HG02970 (cell line): ENCODE measurements around the gene CTXN3.

Experiments
- ATAC-seq: cut with Tn5 transposase; IDR thresholded peaks from one replicate; pipeline ENCODE4 v1.9.1; 2021; ENCODE audit warnings: mild to moderate bottlenecking, moderate library complexity, moderate number of reproducible peaks; ENCODE audit not compliant: unreplicated experiment, low FRiP score

Gene CTXN3

DNA sequence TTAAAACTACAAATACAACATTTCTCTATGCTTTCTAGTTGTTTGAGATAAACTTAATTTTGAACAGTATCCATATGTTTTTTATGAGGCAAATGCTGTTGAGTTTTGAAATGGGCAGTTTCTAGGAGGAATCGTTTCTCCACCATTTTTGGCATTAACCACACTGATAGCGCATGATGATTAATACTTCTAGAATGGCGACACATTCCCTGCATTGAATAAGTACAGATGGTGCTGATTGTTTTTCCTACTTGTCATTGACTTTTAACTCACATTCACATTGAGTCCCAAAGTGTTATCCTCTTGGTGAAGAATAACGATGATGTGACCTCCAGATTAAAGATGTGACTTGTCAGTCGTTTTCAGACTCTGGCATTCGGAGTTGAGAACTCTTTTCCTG is 47.8 kb downstream of the CTXN3 start:
- ATAC-seq, result no peak

DNA sequence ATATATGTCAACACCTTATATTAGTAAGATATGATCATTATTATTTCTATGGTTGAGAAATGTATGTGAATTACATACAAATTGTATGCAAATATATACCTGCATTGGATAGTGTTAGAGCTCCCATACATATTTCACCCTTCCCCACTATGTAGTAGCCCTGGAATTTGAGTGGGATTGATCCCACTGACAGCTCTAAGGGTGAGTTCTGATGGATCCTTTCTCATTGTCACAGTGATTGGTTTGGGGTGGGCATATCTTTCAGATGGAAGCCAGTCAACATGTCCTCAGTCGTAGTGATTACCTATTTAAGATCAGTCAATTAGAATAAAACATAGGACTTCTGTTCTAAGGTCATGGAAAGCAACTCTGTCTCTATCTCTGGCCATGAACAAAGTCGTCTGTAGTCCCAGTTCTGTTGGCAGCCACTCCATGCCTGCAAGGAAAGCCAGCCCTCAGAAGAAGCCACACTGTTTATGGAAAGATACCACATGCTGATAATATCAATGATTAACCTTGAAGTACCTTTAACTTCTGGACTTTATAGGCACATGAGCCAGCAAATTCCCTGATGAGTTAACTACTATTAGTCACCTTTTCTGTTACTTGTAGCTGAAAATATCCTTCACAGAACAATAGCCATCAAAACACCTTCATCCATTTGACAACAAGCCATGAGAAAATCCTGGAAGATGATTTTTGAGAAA is 49.2 kb downstream of the CTXN3 start:
- no peak for ATAC-seq

DNA sequence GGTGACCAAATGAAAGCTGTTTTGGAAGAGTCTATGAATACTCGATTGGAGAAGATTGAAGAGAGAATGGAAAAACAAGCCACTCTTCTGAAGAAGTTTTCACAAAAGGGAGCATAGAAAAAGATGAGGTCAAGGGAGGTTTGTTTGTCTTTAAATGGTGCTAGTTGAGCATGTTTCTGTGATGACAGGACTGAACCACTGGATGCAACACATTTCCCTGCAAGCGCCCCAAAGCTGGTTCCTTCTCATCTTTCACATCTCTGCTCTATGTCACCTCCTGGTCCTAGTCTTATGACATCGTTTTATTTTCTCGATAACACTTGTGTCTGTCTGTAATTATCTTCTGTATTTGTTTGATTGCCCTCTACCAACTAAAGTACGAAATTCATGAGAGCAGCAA is 50.5 kb downstream of the CTXN3 start:
- ATAC-seq, result no peak

GRCh38 chr5:127700237-127700766 is 51.4 kb downstream of the CTXN3 start:
- no peak for ATAC-seq

DNA sequence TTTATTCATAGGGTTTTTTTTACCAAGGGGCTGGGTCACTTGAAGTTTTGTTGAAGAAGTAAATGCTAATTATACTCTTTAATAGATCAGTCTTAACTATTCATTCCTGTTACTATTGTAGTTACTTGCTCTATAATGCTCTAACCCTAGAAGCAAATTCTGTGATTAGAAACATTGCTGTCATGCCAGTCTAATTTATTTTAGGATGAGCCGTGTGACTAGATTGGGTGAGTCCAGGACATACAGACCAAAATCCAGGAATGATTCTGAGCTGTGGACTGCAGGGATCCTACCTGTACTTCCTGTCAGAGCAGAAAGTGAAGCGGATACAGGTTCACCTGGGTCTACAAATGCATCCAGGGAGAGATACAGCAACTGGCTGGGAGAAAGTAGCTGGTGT is 53.6 kb downstream of the CTXN3 start:
- no peak for ATAC-seq

- no peak for ATAC-seq
Measured at GRCh38 chr5:127702926-127703561, 54.2 kb downstream of the CTXN3 start, which contains the start of gene CCDC192. Gene CCDC192 (plus strand): TSS chr5:127703391. CDS start chr5:127703446, 55 bp downstream.

DNA sequence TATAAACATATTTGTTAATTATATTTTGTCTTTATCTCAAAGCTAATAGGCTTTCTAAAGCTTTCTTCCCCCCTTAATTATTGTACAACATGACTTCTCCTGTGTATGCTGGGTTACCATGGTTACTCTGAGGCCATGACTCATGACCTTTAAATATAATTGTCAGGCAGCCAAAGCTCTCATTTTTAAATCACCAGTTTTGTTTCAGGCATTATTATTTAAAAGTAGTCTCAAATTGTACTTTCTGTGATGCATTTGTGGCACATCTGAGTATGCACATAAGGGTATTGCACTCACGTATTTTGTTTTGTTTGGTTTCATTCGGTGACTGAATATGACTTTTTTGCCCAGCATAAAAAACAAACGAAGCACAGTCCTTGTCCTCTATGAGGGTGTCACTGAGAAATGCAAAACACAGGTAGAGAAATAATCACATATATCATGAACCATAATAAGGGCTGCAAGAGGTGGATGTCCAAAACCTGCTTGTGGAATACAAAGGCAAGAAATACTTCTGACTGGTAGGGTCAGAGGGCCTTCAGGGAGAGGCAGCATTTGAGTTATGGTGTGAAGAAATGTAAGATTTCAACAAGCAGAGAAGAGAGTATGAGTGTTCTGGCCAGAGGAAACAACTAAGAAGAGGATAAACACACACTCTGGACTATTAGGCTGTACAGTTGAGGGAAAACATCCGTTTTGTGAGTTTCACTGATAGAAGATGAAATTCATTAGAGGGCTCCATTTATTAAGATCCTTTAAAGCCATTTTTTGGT is 56.4 kb downstream of the CTXN3 start:
- ATAC-seq, result no peak

DNA sequence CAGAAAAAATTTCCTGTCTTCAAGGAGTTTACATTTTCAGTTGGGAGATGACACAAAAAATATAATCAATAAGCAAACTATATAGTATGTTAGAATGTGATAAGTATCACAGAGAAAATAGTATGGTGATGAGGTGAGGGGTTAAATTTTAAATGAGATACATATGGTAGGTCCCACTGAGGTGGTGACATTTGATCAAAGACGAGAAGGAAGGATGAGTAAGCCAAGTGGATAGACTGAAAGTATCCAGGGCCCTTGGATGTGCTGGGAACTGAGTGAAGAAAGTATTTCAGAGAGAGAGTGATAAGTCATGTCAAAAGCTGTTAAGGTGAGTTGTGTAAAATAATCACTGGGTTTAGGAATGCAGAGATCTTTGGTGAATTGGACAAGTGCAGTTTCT is 57.8 kb downstream of the CTXN3 start:
- no peak for ATAC-seq

- ATAC-seq, result no peak
Measured at GRCh38 chr5:127707209-127707608, 58.3 kb downstream of the CTXN3 start.
